HEK293 (cell line): ENCODE results near the gene NIPBL.
"Not testable (repeated sequence)": the region's sequence is repeated elsewhere in the genome, so short reads cannot be mapped to it uniquely, and the experiment has no call there.

Source experiments
- CTCF ChIP-seq: fragments of 450-650 bp; formaldehyde crosslinking; IDR thresholded peaks from 2 replicates; pipeline ENCODE4 v1.5.1; 2016; ENCODE audit warnings: missing biosample characterization, missing genetic modification characterization
- KLF7 ChIP-seq: fragments of 450-650 bp; formaldehyde crosslinking; IDR thresholded peaks from 2 replicates; pipeline ENCODE4 v1.5.1; 2016; ENCODE audit warnings: missing biosample characterization, missing genetic modification characterization, borderline replicate concordance
- REST ChIP-seq: fragments of 450-650 bp; formaldehyde crosslinking; IDR thresholded peaks from 2 replicates; pipeline ENCODE4 v1.5.1; 2016; ENCODE audit warnings: missing biosample characterization, missing genetic modification characterization
- ZNF274 ChIP-seq, 2 experiments: fragments of 200-500 bp in 1 of 2; fragments of 450-650 bp in 1 of 2; sonication (Bioruptor generic) in 1 of 2; formaldehyde crosslinking in 1 of 2; IDR thresholded peaks; 2 replicates each; pipeline versions ENCODE4 v1.5.1 to v1.6.1; 2014 to 2016; ENCODE audit warnings: borderline replicate concordance in 1 of 2, inconsistent platforms in 1 of 2, low read length in 1 of 2, missing biosample characterization in 1 of 2, missing genetic modification characterization in 1 of 2
- ZNF324 ChIP-seq: fragments of 450-650 bp; formaldehyde crosslinking; IDR thresholded peaks from 2 replicates; pipeline ENCODE4 v1.5.1; 2016; ENCODE audit warnings: missing biosample characterization, missing genetic modification characterization
- ZNF670 ChIP-seq: fragments of 450-650 bp; formaldehyde crosslinking; IDR thresholded peaks from 2 replicates; pipeline ENCODE4 v1.5.1; 2016; ENCODE audit warnings: missing biosample characterization, missing genetic modification characterization, low read depth

- TF ChIP-seq CTCF (tag by site-specific recombination); REST; KLF7 (tag by site-specific recombination); ZNF274 (IDR thresholded peaks at IDR 0.05; ENCODE audit: low read length); ZNF274 (tag by site-specific recombination; IDR thresholded peaks at IDR 0.05; ENCODE audit: borderline replicate concordance); ZNF324; ZNF670 (tag by site-specific recombination): not testable (repeated sequence)
These were observed 40.0 kb downstream of the NIPBL start for GRCh38 chr5:36916614-36917013.
